K562 (cell line): ENCODE results near the gene WDR62. TPM values are rescaled to one million over a fixed set of nuclear protein-coding genes. Genes with fewer than 3 reads are reported as not detected.

ENCODE experiments used
- ETV5 ChIP-seq: sonication (generic); formaldehyde crosslinking; IDR thresholded peaks from 2 replicates; pipeline ENCODE4 v1.4.0; 2020; ENCODE audit warnings: low read depth, mild to moderate bottlenecking, missing genetic modification reagents
- FUS ChIP-seq: fragments of 200-400 bp; formaldehyde crosslinking; optimal IDR thresholded peaks from 2 replicates; pipeline ENCODE3; 2017; ENCODE audit warnings: low read depth, low read length
- GABPB2 ChIP-seq: fragments of 250-450 bp; sonication (Bioruptor Pico); conservative IDR thresholded peaks from 2 replicates; pipeline ENCODE4 v1.5.1; 2021; ENCODE audit warnings: mild to moderate bottlenecking
- HDAC1 ChIP-seq, 2 experiments: fragments of 450-650 bp; IDR thresholded peaks; 2 replicates each; pipeline ENCODE4 v1.6.1; 2016 to 2017; ENCODE audit warnings: inconsistent platforms in 1 of 2, mild to moderate bottlenecking in 1 of 2, moderate library complexity in 1 of 2
- NEUROD1 ChIP-seq: fragments of 150-350 bp; IDR thresholded peaks from 2 replicates; pipeline ENCODE4 v1.6.1; 2014; ENCODE audit warnings: borderline replicate concordance, low read length, low read depth; ENCODE audit not compliant: partially characterized antibody
- POLR2A ChIP-seq: fragments of 450-650 bp; conservative IDR thresholded peaks from 2 replicates; pipeline ENCODE4 v1.6.1; 2016
- SIN3B ChIP-seq: fragments of 450-650 bp; IDR thresholded peaks from 2 replicates; pipeline ENCODE4 v1.6.1; 2017; ENCODE audit warnings: low read depth, mild to moderate bottlenecking, moderate library complexity
- SUPT5H ChIP-seq: fragments of 450-650 bp; IDR thresholded peaks from 2 replicates; pipeline ENCODE4 v1.6.1; 2016
- polyA plus RNA-seq, 8 experiments: library from polyadenylated mRNA; depleted of rRNA in 4 of 8; stranded (reverse) in 5 of 8; unstranded in 3 of 8; fragments of >200 nt; fragmentation: Nextera tagmentation in 2 of 8; fragmentation: Illumina TruSeq in 1 of 8; extraction: Ambion mirVana in 2 of 8; extraction: Trizol in 1 of 8; gene quantifications; 2 replicates each; pipeline versions ENCODE4 v1.2.1 to v1.2.3, GENCODE V29; 2011 to 2014; ENCODE audit warnings: inconsistent platforms in 1 of 8, missing spikeins in 1 of 8
- total RNA-seq, 7 experiments: library from RNA; depleted of rRNA in 6 of 7; stranded (reverse); fragments of >200 nt in 6 of 7; fragmentation: Illumina TruSeq in 2 of 7; extraction: Trizol in 2 of 7; gene quantifications; 2 replicates each; pipeline versions ENCODE4 v1.2.1 to v1.2.3, GENCODE V29; 2011 to 2021; ENCODE audit warnings: low replicate concordance in 1 of 7
- TF ChIP-seq, protein P1 (sequence below), 2 experiments: fragments of 200-800 bp in 1 of 2; sonication (Bioruptor generic) in 1 of 2; sonication (generic) in 1 of 2; formaldehyde crosslinking in 1 of 2; IDR thresholded peaks in 1 of 2; conservative IDR thresholded peaks in 1 of 2; 2 replicates each; pipeline versions ENCODE4 v1.5.0 to v1.6.1; 2016 to 2020; ENCODE audit warnings: missing compliant biosample characterization in 1 of 2, missing genetic modification characterization in 1 of 2, missing genetic modification reagents in 1 of 2
- TF ChIP-seq, protein P2 (sequence below): fragments of 150-350 bp; IDR thresholded peaks from 2 replicates; pipeline ENCODE4 v1.6.1; 2014; ENCODE audit warnings: low read depth, mild to moderate bottlenecking, low read length, borderline replicate concordance
- TF ChIP-seq, protein P3 (sequence below): fragments of 250-450 bp; sonication (Bioruptor Pico); IDR thresholded peaks from 2 replicates; pipeline ENCODE4 v1.9.0; 2021; ENCODE audit warnings: mild to moderate bottlenecking
- TF ChIP-seq, protein P4 (sequence below), 2 experiments: fragments of 450-650 bp; formaldehyde crosslinking in 1 of 2; IDR thresholded peaks; 2 replicates each; pipeline versions ENCODE4 v1.4.0 to v1.6.1; 2014 to 2020; ENCODE audit warnings: mild to moderate bottlenecking in 2 of 2, borderline replicate concordance in 1 of 2, low read depth in 1 of 2

WDR62 gene
- total and polyA plus RNA-seq, 9 of the 15 experiments (the other 6 are each of a cell fraction or from before 2014, with no cell fraction given): 0.35 to 32.8 (median 14.4) TPM

DNA sequence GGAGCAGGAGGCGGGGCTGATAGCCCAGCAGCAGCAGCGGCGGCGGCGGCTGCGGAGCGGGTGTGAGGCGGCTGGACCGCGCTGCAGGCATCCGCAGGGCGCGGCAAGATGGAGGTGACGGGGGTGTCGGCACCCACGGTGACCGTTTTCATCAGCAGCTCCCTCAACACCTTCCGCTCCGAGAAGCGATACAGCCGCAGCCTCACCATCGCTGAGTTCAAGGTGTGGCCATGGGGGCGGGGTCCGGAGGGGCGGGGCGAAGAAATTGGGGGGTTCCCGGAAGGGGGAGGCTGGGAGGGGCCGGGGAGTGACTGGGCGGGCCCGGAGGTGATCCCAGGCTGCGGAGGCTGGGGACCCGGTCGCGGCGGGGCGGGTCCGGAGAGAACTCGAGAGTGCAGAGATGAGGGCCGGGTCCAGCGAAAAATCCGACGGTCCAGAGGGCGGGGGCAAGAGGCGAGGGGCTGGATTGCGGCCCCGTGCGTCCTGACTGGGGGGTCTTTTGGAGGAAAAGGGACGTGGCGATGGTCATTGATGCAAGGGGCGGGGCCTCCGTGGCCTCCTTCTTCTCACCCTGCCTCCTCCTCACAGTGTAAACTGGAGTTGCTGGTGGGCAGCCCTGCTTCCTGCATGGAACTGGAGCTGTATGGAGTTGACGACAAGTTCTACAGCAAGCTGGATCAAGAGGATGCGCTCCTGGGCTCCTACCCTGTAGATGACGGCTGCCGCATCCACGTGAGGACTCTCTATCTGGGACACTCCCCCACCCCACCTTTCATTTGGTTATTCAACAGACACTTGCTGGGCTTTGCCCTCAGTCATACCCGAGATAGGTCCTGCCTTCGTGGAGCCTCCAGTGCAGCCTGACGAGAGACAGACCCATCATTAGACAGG is 61.0 kb downstream of the WDR62 start, which contains the start of gene TBCB (continued):
- TF ChIP-seq, protein P1, sequence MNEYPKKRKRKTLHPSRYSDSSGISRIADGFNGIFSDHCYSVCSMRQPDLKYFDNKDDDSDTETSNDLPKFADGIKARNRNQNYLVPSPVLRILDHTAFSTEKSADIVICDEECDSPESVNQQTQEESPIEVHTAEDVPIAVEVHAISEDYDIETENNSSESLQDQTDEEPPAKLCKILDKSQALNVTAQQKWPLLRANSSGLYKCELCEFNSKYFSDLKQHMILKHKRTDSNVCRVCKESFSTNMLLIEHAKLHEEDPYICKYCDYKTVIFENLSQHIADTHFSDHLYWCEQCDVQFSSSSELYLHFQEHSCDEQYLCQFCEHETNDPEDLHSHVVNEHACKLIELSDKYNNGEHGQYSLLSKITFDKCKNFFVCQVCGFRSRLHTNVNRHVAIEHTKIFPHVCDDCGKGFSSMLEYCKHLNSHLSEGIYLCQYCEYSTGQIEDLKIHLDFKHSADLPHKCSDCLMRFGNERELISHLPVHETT (CRISPR knock-in tag; conservative IDR thresholded peaks at IDR 0.05 in 1 of 2, IDR thresholded peaks at IDR 0.05 in 1 of 2): peak in 1 of 2 experiments; percentile 60; a peak in 1 of 4 replicates
- TF ChIP-seq HDAC1 (IDR thresholded peaks at IDR 0.05) (peak in 1 of 2 experiments; percentile 61; a peak in 1 of 4 replicates), FUS (no peak), POLR2A (0 out of 2 replicates have a peak, but pooled peaks have one; percentile 16), SIN3B (0 out of 2 replicates have a peak, but pooled peaks have one; percentile 27), SUPT5H (peak; percentile 56), NEUROD1 (peak; percentile 5), GABPB2 (no peak), ETV5 (peak; percentile 49; the same call in 1 of the 2 replicates)
- TF ChIP-seq, protein P2, sequence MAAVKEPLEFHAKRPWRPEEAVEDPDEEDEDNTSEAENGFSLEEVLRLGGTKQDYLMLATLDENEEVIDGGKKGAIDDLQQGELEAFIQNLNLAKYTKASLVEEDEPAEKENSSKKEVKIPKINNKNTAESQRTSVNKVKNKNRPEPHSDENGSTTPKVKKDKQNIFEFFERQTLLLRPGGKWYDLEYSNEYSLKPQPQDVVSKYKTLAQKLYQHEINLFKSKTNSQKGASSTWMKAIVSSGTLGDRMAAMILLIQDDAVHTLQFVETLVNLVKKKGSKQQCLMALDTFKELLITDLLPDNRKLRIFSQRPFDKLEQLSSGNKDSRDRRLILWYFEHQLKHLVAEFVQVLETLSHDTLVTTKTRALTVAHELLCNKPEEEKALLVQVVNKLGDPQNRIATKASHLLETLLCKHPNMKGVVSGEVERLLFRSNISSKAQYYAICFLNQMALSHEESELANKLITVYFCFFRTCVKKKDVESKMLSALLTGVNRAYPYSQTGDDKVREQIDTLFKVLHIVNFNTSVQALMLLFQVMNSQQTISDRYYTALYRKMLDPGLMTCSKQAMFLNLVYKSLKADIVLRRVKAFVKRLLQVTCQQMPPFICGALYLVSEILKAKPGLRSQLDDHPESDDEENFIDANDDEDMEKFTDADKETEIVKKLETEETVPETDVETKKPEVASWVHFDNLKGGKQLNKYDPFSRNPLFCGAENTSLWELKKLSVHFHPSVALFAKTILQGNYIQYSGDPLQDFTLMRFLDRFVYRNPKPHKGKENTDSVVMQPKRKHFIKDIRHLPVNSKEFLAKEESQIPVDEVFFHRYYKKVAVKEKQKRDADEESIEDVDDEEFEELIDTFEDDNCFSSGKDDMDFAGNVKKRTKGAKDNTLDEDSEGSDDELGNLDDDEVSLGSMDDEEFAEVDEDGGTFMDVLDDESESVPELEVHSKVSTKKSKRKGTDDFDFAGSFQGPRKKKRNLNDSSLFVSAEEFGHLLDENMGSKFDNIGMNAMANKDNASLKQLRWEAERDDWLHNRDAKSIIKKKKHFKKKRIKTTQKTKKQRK: no peak
- TF ChIP-seq, protein P3, sequence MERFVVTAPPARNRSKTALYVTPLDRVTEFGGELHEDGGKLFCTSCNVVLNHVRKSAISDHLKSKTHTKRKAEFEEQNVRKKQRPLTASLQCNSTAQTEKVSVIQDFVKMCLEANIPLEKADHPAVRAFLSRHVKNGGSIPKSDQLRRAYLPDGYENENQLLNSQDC (CRISPR knock-in tag): no peak
- TF ChIP-seq, protein P4, sequence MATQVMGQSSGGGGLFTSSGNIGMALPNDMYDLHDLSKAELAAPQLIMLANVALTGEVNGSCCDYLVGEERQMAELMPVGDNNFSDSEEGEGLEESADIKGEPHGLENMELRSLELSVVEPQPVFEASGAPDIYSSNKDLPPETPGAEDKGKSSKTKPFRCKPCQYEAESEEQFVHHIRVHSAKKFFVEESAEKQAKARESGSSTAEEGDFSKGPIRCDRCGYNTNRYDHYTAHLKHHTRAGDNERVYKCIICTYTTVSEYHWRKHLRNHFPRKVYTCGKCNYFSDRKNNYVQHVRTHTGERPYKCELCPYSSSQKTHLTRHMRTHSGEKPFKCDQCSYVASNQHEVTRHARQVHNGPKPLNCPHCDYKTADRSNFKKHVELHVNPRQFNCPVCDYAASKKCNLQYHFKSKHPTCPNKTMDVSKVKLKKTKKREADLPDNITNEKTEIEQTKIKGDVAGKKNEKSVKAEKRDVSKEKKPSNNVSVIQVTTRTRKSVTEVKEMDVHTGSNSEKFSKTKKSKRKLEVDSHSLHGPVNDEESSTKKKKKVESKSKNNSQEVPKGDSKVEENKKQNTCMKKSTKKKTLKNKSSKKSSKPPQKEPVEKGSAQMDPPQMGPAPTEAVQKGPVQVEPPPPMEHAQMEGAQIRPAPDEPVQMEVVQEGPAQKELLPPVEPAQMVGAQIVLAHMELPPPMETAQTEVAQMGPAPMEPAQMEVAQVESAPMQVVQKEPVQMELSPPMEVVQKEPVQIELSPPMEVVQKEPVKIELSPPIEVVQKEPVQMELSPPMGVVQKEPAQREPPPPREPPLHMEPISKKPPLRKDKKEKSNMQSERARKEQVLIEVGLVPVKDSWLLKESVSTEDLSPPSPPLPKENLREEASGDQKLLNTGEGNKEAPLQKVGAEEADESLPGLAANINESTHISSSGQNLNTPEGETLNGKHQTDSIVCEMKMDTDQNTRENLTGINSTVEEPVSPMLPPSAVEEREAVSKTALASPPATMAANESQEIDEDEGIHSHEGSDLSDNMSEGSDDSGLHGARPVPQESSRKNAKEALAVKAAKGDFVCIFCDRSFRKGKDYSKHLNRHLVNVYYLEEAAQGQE (IDR thresholded peaks at IDR 0.05; ENCODE audit: borderline replicate concordance): peak; percentile 7; the same call in 1 of the 2 replicates
- TF ChIP-seq, protein P4 (CRISPR knock-in tag; IDR thresholded peaks at IDR 0.05; ENCODE audit: low read depth): no peak
